K562 (cell line): ENCODE data around the gene WRAP53. TPM values are rescaled to one million over a fixed set of nuclear protein-coding genes. Genes with fewer than 3 reads are reported as not detected.

Experiments
- CREBBP ChIP-seq: IDR thresholded peaks from one replicate; pipeline ENCODE4 v1.6.1; 2012; ENCODE audit warnings: low read depth, mild to moderate bottlenecking, control low read depth, inconsistent platforms, low read length
- ELF2 ChIP-seq: fragments of 250-450 bp; sonication (Bioruptor Pico); IDR thresholded peaks from 2 replicates; pipeline ENCODE4 v1.5.0; 2021; ENCODE audit warnings: mild to moderate bottlenecking
- HNRNPH1 ChIP-seq: fragments of 200-400 bp; formaldehyde crosslinking; optimal IDR thresholded peaks from 2 replicates; pipeline ENCODE3; 2017; ENCODE audit warnings: low read depth, mild to moderate bottlenecking, low read length, moderate library complexity
- NCOR1 ChIP-seq: fragments of 450-650 bp; IDR thresholded peaks from 2 replicates; pipeline ENCODE4 v1.6.1; 2016; ENCODE audit warnings: mild to moderate bottlenecking, moderate library complexity
- PCBP2 ChIP-seq: fragments of 200-400 bp; formaldehyde crosslinking; IDR thresholded peaks from 2 replicates; pipeline ENCODE4 v1.6.1; 2018; ENCODE audit warnings: low read length, low read depth, mild to moderate bottlenecking, moderate library complexity; ENCODE audit not compliant: poor library complexity, severe bottlenecking
- RBM25 ChIP-seq: fragments of 200-400 bp; formaldehyde crosslinking; IDR thresholded peaks from 2 replicates; pipeline ENCODE4 v1.6.1; 2018; ENCODE audit warnings: low read length, low read depth, moderate library complexity; ENCODE audit not compliant: severe bottlenecking
- TBP ChIP-seq: optimal IDR thresholded peaks from 2 replicates; pipeline ENCODE3; 2011; ENCODE audit warnings: low read depth, low read length, improper control_type of control experiment
- ZFP1 ChIP-seq: fragments of 450-650 bp; formaldehyde crosslinking; IDR thresholded peaks from 2 replicates; pipeline ENCODE4 v1.4.0; 2020; ENCODE audit warnings: mild to moderate bottlenecking, mixed read lengths
- ZFP30 ChIP-seq: fragments of 250-450 bp; sonication (Bioruptor Pico); IDR thresholded peaks from 2 replicates; pipeline ENCODE4 v1.8.0; 2022; ENCODE audit warnings: moderate library complexity, mild to moderate bottlenecking, inconsistent platforms, borderline replicate concordance
- ZNF224 ChIP-seq: sonication (generic); formaldehyde crosslinking; IDR thresholded peaks from 2 replicates; pipeline ENCODE4 v1.8.0; 2022; ENCODE audit warnings: mild to moderate bottlenecking, missing genetic modification reagents
- ZNF408 ChIP-seq: fragments of 250-450 bp; sonication (Bioruptor Pico); IDR thresholded peaks from 2 replicates; pipeline ENCODE4 v1.4.0; 2020; ENCODE audit warnings: low read depth, mild to moderate bottlenecking, moderate library complexity
- ZNF584 ChIP-seq: fragments of 200-800 bp; sonication (Bioruptor generic); IDR thresholded peaks from 2 replicates; pipeline ENCODE4 v1.6.1; 2016; ENCODE audit warnings: low read depth, mild to moderate bottlenecking, missing genetic modification characterization, missing compliant biosample characterization
- ZNF76 ChIP-seq: fragments of 250-450 bp; sonication (Bioruptor Pico); IDR thresholded peaks from 2 replicates; pipeline ENCODE4 v1.4.0; 2020; ENCODE audit warnings: mild to moderate bottlenecking, moderate library complexity, borderline replicate concordance
- ZNF79 ChIP-seq: fragments of 250-450 bp; sonication (Bioruptor Pico); IDR thresholded peaks from 2 replicates; pipeline ENCODE4 v1.4.0; 2020; ENCODE audit warnings: low read depth, mild to moderate bottlenecking, moderate library complexity
- polyA plus RNA-seq, 8 experiments: library from polyadenylated mRNA; depleted of rRNA in 4 of 8; stranded (reverse) in 5 of 8; unstranded in 3 of 8; fragments of >200 nt; fragmentation: Nextera tagmentation in 2 of 8; fragmentation: Illumina TruSeq in 1 of 8; extraction: Ambion mirVana in 2 of 8; extraction: Trizol in 1 of 8; gene quantifications; 2 replicates each; pipeline versions ENCODE4 v1.2.1 to v1.2.3, GENCODE V29; 2011 to 2014; ENCODE audit warnings: inconsistent platforms in 1 of 8, missing spikeins in 1 of 8
- total RNA-seq, 7 experiments: library from RNA; depleted of rRNA in 6 of 7; stranded (reverse); fragments of >200 nt in 6 of 7; fragmentation: Illumina TruSeq in 2 of 7; extraction: Trizol in 2 of 7; gene quantifications; 2 replicates each; pipeline versions ENCODE4 v1.2.1 to v1.2.3, GENCODE V29; 2011 to 2021; ENCODE audit warnings: low replicate concordance in 1 of 7
- TF ChIP-seq, protein P1 (sequence below), 2 experiments: fragments of 450-650 bp; formaldehyde crosslinking in 1 of 2; IDR thresholded peaks; 2 replicates each; pipeline versions ENCODE4 v1.4.0 to v1.6.1; 2014 to 2020; ENCODE audit warnings: mild to moderate bottlenecking in 2 of 2, borderline replicate concordance in 1 of 2, low read depth in 1 of 2
- TF ChIP-seq, protein P2 (sequence below): fragments of 200-800 bp; sonication (Bioruptor generic); IDR thresholded peaks from 2 replicates; pipeline ENCODE4 v1.6.1; 2017; ENCODE audit warnings: missing genetic modification characterization, missing compliant biosample characterization
- TF ChIP-seq, protein P3 (sequence below): sonication (generic); formaldehyde crosslinking; IDR thresholded peaks from 2 replicates; pipeline ENCODE4 v1.9.0; 2022; ENCODE audit warnings: mild to moderate bottlenecking, missing genetic modification reagents

The WRAP53 gene
- total and polyA plus RNA-seq, 9 of the 15 experiments (the other 6 are each of a cell fraction or from before 2014, with no cell fraction given): 0.72 to 18.2 (median 13.4) TPM

DNA sequence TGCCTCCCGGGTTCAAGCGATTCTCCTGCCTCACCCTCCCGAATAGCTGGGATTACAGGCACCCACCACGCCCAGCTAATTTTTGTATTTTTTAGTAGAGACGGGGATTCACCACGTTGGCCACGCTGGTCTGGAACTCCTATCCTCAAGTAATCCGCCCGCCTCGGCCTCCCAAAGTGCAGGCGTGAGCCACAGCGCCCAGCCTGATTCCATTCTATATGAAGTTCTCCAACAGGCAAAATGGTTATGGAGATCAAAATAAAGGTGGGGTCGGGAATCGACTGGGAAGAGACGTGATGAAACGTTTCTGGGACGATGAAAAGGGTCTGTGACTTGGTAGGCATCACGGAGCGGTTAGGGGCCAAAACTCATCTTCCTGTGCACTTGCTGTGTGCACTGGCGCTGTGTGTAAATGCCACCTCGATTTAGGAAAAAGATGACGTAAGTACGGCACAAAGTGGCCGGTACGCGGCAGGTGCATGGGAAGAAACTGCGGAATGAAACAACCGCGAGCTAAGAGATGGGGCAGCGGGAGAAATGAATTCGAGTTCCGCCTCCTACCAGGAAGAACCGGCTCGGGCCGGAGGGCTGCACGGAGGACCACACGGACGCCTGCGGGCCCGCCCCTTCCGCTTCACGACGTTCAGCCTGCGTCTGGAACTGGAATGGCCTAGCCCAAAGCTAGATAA, 2.6 kb upstream of the WRAP53 start (continued):
- TF ChIP-seq, protein P1, sequence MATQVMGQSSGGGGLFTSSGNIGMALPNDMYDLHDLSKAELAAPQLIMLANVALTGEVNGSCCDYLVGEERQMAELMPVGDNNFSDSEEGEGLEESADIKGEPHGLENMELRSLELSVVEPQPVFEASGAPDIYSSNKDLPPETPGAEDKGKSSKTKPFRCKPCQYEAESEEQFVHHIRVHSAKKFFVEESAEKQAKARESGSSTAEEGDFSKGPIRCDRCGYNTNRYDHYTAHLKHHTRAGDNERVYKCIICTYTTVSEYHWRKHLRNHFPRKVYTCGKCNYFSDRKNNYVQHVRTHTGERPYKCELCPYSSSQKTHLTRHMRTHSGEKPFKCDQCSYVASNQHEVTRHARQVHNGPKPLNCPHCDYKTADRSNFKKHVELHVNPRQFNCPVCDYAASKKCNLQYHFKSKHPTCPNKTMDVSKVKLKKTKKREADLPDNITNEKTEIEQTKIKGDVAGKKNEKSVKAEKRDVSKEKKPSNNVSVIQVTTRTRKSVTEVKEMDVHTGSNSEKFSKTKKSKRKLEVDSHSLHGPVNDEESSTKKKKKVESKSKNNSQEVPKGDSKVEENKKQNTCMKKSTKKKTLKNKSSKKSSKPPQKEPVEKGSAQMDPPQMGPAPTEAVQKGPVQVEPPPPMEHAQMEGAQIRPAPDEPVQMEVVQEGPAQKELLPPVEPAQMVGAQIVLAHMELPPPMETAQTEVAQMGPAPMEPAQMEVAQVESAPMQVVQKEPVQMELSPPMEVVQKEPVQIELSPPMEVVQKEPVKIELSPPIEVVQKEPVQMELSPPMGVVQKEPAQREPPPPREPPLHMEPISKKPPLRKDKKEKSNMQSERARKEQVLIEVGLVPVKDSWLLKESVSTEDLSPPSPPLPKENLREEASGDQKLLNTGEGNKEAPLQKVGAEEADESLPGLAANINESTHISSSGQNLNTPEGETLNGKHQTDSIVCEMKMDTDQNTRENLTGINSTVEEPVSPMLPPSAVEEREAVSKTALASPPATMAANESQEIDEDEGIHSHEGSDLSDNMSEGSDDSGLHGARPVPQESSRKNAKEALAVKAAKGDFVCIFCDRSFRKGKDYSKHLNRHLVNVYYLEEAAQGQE (IDR thresholded peaks at IDR 0.05; ENCODE audit: borderline replicate concordance): peak; percentile 100
- TF ChIP-seq, protein P1 (CRISPR knock-in tag; IDR thresholded peaks at IDR 0.05; ENCODE audit: low read depth): no peak
- no peak for TF ChIP-seq HNRNPH1
- TF ChIP-seq ZNF76 (CRISPR knock-in tag): no peak
- no peak for TF ChIP-seq ZNF584
- TF ChIP-seq ZNF408 (CRISPR knock-in tag): no peak
- no peak for TF ChIP-seq ZFP1
- no peak for TF ChIP-seq CREBBP
- TF ChIP-seq, protein P2, sequence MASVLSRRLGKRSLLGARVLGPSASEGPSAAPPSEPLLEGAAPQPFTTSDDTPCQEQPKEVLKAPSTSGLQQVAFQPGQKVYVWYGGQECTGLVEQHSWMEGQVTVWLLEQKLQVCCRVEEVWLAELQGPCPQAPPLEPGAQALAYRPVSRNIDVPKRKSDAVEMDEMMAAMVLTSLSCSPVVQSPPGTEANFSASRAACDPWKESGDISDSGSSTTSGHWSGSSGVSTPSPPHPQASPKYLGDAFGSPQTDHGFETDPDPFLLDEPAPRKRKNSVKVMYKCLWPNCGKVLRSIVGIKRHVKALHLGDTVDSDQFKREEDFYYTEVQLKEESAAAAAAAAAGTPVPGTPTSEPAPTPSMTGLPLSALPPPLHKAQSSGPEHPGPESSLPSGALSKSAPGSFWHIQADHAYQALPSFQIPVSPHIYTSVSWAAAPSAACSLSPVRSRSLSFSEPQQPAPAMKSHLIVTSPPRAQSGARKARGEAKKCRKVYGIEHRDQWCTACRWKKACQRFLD (CRISPR knock-in tag): no peak
- TF ChIP-seq PCBP2: no peak
- TF ChIP-seq ZNF224 (CRISPR knock-in tag): no peak
- TF ChIP-seq, protein P3, sequence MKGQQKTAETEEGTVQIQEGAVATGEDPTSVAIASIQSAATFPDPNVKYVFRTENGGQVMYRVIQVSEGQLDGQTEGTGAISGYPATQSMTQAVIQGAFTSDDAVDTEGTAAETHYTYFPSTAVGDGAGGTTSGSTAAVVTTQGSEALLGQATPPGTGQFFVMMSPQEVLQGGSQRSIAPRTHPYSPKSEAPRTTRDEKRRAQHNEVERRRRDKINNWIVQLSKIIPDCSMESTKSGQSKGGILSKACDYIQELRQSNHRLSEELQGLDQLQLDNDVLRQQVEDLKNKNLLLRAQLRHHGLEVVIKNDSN (CRISPR knock-in tag): no peak; the same call in 1 of the 2 replicates
- peak; percentile 70 for TF ChIP-seq TBP
- no peak for TF ChIP-seq RBM25
- 0 out of 2 replicates have a peak, but pooled peaks have one; percentile 30 for TF ChIP-seq ELF2 (CRISPR knock-in tag)
- TF ChIP-seq NCOR1: 0 out of 2 replicates have a peak, but pooled peaks have one; percentile 3
- TF ChIP-seq ZNF79 (CRISPR knock-in tag): no peak
- TF ChIP-seq ZFP30 (CRISPR knock-in tag): no peak
